Thyroid gland (tissue), 4 donors: ENCODE data around the gene LDOC1.

ENCODE experiments used
- POLR2A ChIP-seq, 2 donors: fragments of 450-650 bp; IDR thresholded peaks; one replicate each; pipeline ENCODE4 v1.6.1; 2017; ENCODE audit warnings: antibody characterized with exemption in 2 of 2, mild to moderate bottlenecking in 2 of 2, moderate library complexity in 1 of 2
- TF ChIP-seq, protein P1 (sequence below), 6 experiments: fragments of 200-600 bp in 3 of 6; fragments of 450-650 bp in 3 of 6; sonication (generic) in 3 of 6; IDR thresholded peaks; one replicate each; pipeline ENCODE4 v1.5.1; 2016 to 2019; ENCODE audit warnings: antibody characterized with exemption in 6 of 6, mild to moderate bottlenecking in 2 of 6, inconsistent platforms in 1 of 6, moderate library complexity in 1 of 6

- TF ChIP-seq POLR2A (IDR thresholded peaks at IDR 0.05): no peak
- TF ChIP-seq, protein P1, sequence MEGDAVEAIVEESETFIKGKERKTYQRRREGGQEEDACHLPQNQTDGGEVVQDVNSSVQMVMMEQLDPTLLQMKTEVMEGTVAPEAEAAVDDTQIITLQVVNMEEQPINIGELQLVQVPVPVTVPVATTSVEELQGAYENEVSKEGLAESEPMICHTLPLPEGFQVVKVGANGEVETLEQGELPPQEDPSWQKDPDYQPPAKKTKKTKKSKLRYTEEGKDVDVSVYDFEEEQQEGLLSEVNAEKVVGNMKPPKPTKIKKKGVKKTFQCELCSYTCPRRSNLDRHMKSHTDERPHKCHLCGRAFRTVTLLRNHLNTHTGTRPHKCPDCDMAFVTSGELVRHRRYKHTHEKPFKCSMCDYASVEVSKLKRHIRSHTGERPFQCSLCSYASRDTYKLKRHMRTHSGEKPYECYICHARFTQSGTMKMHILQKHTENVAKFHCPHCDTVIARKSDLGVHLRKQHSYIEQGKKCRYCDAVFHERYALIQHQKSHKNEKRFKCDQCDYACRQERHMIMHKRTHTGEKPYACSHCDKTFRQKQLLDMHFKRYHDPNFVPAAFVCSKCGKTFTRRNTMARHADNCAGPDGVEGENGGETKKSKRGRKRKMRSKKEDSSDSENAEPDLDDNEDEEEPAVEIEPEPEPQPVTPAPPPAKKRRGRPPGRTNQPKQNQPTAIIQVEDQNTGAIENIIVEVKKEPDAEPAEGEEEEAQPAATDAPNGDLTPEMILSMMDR (IDR thresholded peaks at IDR 0.05): no peak
Measured at GRCh38 chrX:141164406-141164805, 12.5 kb downstream of the LDOC1 start.
